NCI-H524 treated with DMSO at 0.1 percent for 48 hours (cell line): ENCODE data around the gene FAM186B.

Source experiments
- DNase-seq: peaks from one replicate; lab custom pipeline; 2025; lab: John Stamatoyannopoulos, UW

Gene FAM186B

GRCh38 chr12:49537752-49538509 is 67.5 kb downstream of the FAM186B start:
- DNase-seq, result no peak
